Measurements from ENCODE around the gene C2orf72. TPM values are rescaled to one million over a fixed set of nuclear protein-coding genes. Genes with fewer than 3 reads are reported as not detected.

C2orf72 gene
- total RNA-seq, 4 donors from 2014 or later: 15.9 to 52.7 (median 23.6) TPM

DNA sequence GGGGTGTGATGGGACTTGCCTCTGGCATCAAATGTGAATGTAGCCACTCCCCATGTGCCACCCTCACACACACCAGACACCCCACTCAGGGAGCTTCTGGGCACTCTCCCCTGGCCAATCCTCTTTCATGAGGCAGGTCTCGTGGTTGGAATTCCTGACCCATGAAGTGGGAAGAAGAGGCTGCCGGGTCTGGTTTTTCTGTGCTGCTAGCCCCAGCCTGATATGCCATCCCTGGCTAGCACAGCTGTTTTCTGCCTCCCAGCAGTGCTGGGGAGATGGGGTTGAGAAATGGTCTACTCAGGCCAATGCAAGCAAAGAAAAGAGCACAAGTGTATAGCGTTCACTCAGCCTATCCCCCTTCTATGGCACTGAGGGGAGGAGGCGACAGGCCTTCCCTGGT is 1.2 kb upstream of the C2orf72 start:
- H3K36me3 ChIP-seq: no peaks in the 10 kb centered on the region

DNA sequence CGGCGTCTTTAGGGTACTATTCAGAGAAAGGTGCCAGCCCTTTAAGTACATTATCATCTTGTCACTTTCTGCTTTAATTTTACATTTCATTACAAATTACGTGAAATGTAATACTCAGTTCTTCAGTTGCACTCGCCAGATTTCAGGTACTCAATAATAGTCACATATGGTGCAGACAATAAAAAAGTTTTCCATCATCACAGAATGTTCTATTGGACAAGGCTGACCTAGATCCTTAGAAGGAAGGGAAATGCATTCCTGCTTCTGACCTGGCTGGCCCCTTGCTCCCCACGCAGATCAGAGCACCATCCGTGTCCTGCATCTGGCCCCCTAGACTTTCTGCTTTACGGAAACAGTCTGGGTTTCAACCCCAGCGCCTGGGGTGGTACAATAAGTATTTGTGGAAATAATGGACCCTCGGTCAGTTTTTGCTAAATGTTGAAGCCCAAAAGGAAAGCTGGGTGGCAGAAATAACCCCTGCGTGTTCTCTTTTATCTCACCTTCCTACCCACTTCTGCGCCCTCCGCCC is 681 bp upstream of the C2orf72 start:
- Histone ChIP-seq H3K27me3 (peaks cover 49% of the 10 kb centered on the region), H3K4me3 (peak overlapping the region in 1 of 4 donors; percentile 47), H3K9me3 (no peaks in the 10 kb centered on the region), H3K27ac (peak overlapping the region in 1 of 4 donors; percentile 37), H3K36me3 (no peaks in the 10 kb centered on the region), H3K4me1 (peaks cover 0 to 49% (median 16%) of the 10 kb centered on the region in 4 donors)
- intact Hi-C loops (cut with DNase I; ENCODE audit: low total_unique reads): no loop called here
- TF ChIP-seq POLR2AphosphoS5 (IDR thresholded peaks at IDR 0.05): no peak
- no peak for TF ChIP-seq POLR2A (IDR thresholded peaks at IDR 0.05)
- no peak for TF ChIP-seq EP300 (IDR thresholded peaks at IDR 0.05; ENCODE audit: low read depth)
- TF ChIP-seq, protein P1, sequence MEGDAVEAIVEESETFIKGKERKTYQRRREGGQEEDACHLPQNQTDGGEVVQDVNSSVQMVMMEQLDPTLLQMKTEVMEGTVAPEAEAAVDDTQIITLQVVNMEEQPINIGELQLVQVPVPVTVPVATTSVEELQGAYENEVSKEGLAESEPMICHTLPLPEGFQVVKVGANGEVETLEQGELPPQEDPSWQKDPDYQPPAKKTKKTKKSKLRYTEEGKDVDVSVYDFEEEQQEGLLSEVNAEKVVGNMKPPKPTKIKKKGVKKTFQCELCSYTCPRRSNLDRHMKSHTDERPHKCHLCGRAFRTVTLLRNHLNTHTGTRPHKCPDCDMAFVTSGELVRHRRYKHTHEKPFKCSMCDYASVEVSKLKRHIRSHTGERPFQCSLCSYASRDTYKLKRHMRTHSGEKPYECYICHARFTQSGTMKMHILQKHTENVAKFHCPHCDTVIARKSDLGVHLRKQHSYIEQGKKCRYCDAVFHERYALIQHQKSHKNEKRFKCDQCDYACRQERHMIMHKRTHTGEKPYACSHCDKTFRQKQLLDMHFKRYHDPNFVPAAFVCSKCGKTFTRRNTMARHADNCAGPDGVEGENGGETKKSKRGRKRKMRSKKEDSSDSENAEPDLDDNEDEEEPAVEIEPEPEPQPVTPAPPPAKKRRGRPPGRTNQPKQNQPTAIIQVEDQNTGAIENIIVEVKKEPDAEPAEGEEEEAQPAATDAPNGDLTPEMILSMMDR (IDR thresholded peaks at IDR 0.05): no peak
- 63 to 71% methylated on average over 8 to 12 of the region's 12 CpGs for WGBS, 2 donors (ENCODE audit: low coverage in 1 of 2)
- no peak for DNase-seq
- in situ Hi-C loops (cut with MboI; ENCODE audit: low pct_ligation_motif_present in 1 of 4, low pct_unique_long_range_greater_than_20kb in 1 of 4, low sequenced_read_pairs in 3 of 4): no loop called here

More for the DNA sequence above, 1.2 kb upstream of the C2orf72 start:
- no peak for TF ChIP-seq EP300 (IDR thresholded peaks at IDR 0.05; ENCODE audit: low read depth)
- no peak for TF ChIP-seq POLR2A (IDR thresholded peaks at IDR 0.05)
- no peak for TF ChIP-seq POLR2AphosphoS5 (IDR thresholded peaks at IDR 0.05)
- TF ChIP-seq, protein P1 (IDR thresholded peaks at IDR 0.05): no peak
- in situ Hi-C loops (cut with MboI; ENCODE audit: low pct_ligation_motif_present in 1 of 4, low pct_unique_long_range_greater_than_20kb in 1 of 4, low sequenced_read_pairs in 3 of 4): no loop called here
- Histone ChIP-seq H3K27ac (no peak overlapping the region), H3K4me1 (peaks cover 0 to 49% (median 16%) of the 10 kb centered on the region in 4 donors), H3K27me3 (peaks cover 49% of the 10 kb centered on the region), H3K9me3 (no peaks in the 10 kb centered on the region), H3K4me3 (no peak overlapping the region)
- no peak for DNase-seq
- intact Hi-C loops (cut with DNase I; ENCODE audit: low total_unique reads): no loop called here
- WGBS, 2 donors (ENCODE audit: low coverage in 1 of 2): 73 to 93% methylated on average over 2 to 4 of the region's 4 CpGs

GRCh38 chr2:231037731-231038482 is 584 bp downstream of the C2orf72 start:
- peaks cover 49% of the 10 kb centered on the region for H3K27me3 ChIP-seq

More at GRCh38 chr2:231037731-231038482, 584 bp downstream of the C2orf72 start:
- TF ChIP-seq, protein P1 (IDR thresholded peaks at IDR 0.05): no peak
- TF ChIP-seq POLR2AphosphoS5 (IDR thresholded peaks at IDR 0.05) (no peak), EP300 (IDR thresholded peaks at IDR 0.05; ENCODE audit: low read depth) (no peak), POLR2A (IDR thresholded peaks at IDR 0.05) (no peak)
- intact Hi-C loops (cut with DNase I; ENCODE audit: low total_unique reads) (no loop called here), in situ Hi-C loops (cut with MboI; ENCODE audit: low pct_ligation_motif_present in 1 of 4, low pct_unique_long_range_greater_than_20kb in 1 of 4, low sequenced_read_pairs in 3 of 4) (no loop called here)
- peak; percentile 44 for DNase-seq
- H3K9me3 ChIP-seq: no peaks in the 10 kb centered on the region
- no peaks in the 10 kb centered on the region for H3K36me3 ChIP-seq
- WGBS, 2 donors (ENCODE audit: low coverage in 1 of 2): 2% methylated on average over 56 of the region's 104 CpGs; no CpG with 5 or more reads in 1 of the 2 donors
- peak overlapping the region in 3 of 4 donors; percentile 60 to 67 (median 62) for H3K27ac ChIP-seq
- peak overlapping the region; percentile 18 to 64 (median 54) for H3K4me3 ChIP-seq
- H3K4me1 ChIP-seq: peaks cover 0 to 48% (median 15%) of the 10 kb centered on the region in 4 donors

Data from transverse colon (tissue), 4 donors.